ENCODE results near the gene HCRTR1. TPM values are rescaled to one million over a fixed set of nuclear protein-coding genes. Genes with fewer than 3 reads are reported as not detected.

The HCRTR1 gene
- total RNA-seq, 4 donors from 2014 or later: 0.40 to 5.6 (median 1.3) TPM

DNA sequence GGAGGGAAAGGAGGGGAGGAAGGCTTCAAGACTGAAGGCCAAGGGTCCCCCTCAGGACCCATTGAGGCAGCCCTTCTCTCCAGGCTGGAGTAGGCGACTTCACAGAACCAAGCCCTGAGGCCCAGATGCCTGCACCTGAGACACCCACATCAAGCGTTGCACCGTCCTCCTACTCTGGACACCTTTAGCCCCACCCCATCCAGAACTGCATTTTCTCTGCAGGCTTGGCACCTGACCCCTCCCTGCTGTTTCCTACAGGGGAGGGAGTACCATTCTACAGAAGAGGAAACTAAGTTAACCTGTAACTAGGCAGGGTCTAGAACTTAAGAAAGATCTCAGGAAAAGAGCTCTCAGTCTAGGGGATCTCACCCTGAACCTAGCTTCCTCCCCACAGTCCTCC lies 15.2 kb downstream of the HCRTR1 start:
- peaks cover 34 to 49% of the 10 kb centered on the region in 2 donors for H3K36me3 ChIP-seq
- no peak for DNase-seq
- H3K4me1 ChIP-seq: peaks cover 53 to 70% of the 10 kb centered on the region in 2 donors
- H3K4me3 ChIP-seq (replicated peaks in 1 of 3): no peak overlapping the region
- H3K27ac ChIP-seq: peak overlapping the region; percentile 11 to 99 (median 98)
- intact Hi-C loops (cut with DNase I): no loop called here
- WGBS, 2 donors: 91 to 93% methylated on average over 3 of the region's 3 CpGs
- no peaks in the 10 kb centered on the region for H3K27me3 ChIP-seq
- H3K9me3 ChIP-seq: no peaks in the 10 kb centered on the region
- TF ChIP-seq CTCF (IDR thresholded peaks at IDR 0.05) (no peak), POLR2A (IDR thresholded peaks at IDR 0.05) (no peak)

DNA sequence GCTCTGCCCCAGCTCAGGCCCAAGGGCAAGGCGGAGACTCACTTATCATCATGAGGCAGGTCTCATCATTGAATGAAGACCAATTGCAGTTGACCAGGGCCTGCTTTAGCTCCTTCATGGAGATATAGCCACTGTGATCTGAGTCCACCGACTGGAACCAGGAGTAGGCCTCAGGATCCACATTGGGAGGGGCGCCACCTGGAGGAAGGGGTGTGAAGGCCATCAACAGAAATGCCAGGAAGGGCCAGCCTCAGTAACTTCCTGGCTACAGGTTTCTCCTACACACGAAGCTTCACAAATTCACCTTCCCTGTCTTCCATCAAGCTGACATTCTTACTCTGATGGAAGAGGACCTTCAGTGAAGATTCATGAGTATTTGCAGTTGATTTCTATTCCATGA lies 15.6 kb downstream of the HCRTR1 start:
- TF ChIP-seq CTCF (IDR thresholded peaks at IDR 0.05) (peak in 2 of 6 experiments; percentile 10 to 21), POLR2A (IDR thresholded peaks at IDR 0.05) (no peak)
- H3K27me3 ChIP-seq: no peaks in the 10 kb centered on the region
- intact Hi-C loops (cut with DNase I): no loop called here
- H3K36me3 ChIP-seq: peaks cover 34 to 49% of the 10 kb centered on the region in 2 donors
- no peak overlapping the region for H3K4me3 ChIP-seq (replicated peaks in 1 of 3)
- no peak for DNase-seq
- no peaks in the 10 kb centered on the region for H3K9me3 ChIP-seq
- H3K27ac ChIP-seq: peak overlapping the region; percentile 11 to 99 (median 98)
- 70 to 74% methylated on average over 3 to 4 of the region's 4 CpGs for WGBS, 2 donors
- H3K4me1 ChIP-seq: peaks cover 58 to 70% of the 10 kb centered on the region in 2 donors

- Histone ChIP-seq H3K36me3 (peaks cover under 1 to 6% of the 10 kb centered on the region in 2 donors), H3K27me3 (no peaks in the 10 kb centered on the region), H3K9me3 (no peaks in the 10 kb centered on the region), H3K4me1 (peaks cover 83 to 87% of the 10 kb centered on the region in 2 donors), H3K27ac (peak overlapping the region; percentile 0 to 99 (median 98)), H3K4me3 (replicated peaks in 1 of 3) (no peak overlapping the region)
- DNase-seq: no peak
- WGBS, 2 donors: 48 to 52% methylated on average over 5 of the region's 5 CpGs
- TF ChIP-seq CTCF (IDR thresholded peaks at IDR 0.05): no peak
- no peak for TF ChIP-seq POLR2A (IDR thresholded peaks at IDR 0.05)
- intact Hi-C loops (cut with DNase I): no loop called here
Observed at GRCh38 chr1:31637915-31638673, 20.6 kb downstream of the HCRTR1 start.

DNA sequence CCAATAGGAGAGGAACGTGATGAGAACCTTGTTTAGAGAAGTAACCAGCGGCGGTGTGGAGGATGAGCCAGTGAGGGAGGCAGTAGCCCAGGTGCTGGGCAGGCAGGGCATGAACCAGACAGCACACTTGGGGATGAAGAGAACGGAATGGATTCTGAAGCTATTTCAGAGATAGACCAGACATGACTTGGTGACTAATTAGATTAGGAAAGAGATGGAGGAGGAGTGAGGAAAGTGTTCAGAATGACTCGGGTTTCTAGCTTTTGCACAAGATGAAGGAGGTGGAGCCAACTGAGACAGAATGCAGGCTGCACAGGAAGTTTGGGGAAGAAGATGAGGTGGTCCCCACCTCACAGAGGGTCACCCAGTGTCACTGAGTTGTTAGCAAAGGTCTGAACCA lies 22.1 kb downstream of the HCRTR1 start:
- no peaks in the 10 kb centered on the region for H3K9me3 ChIP-seq
- no peak overlapping the region for H3K4me3 ChIP-seq (replicated peaks in 1 of 3)
- intact Hi-C loops (cut with DNase I): no loop called here
- no peaks in the 10 kb centered on the region for H3K27me3 ChIP-seq
- H3K4me1 ChIP-seq: peaks cover 89 to 90% of the 10 kb centered on the region in 2 donors
- DNase-seq: no peak
- H3K27ac ChIP-seq: peak overlapping the region; percentile 0 to 99 (median 98)
- 55 to 67% methylated on average over 4 to 5 of the region's 5 CpGs for WGBS, 2 donors
- TF ChIP-seq POLR2A (IDR thresholded peaks at IDR 0.05) (peak in 1 of 2 donors; percentile 4), CTCF (IDR thresholded peaks at IDR 0.05) (no peak)
- peaks cover 0 to 6% of the 10 kb centered on the region in 2 donors for H3K36me3 ChIP-seq

DNA sequence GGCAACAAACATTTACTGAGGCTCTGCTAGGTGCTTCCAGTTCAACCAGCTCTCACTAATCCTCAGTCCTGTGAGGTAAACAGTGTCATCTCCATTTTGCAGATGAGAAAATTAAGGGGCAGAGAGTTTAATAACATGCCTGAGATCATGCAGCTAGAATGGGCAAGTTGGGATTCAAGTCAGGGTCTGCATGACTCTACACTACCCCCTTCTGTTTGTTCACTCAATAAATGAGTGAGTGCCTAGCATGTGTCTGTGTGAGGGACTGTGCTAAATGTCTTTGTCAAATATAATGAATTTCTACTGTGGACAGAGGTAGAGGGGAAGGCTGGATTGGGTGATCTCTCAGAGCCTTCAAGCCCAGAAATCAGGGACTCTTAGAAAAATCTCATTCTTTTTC lies 22.7 kb downstream of the HCRTR1 start:
- Histone ChIP-seq H3K4me3 (replicated peaks in 1 of 3) (no peak overlapping the region), H3K9me3 (no peaks in the 10 kb centered on the region), H3K4me1 (peaks cover 83 to 84% of the 10 kb centered on the region in 2 donors), H3K36me3 (peaks cover 0 to under 1% of the 10 kb centered on the region in 2 donors), H3K27ac (peak overlapping the region; percentile 91 to 99 (median 98)), H3K27me3 (no peaks in the 10 kb centered on the region)
- no peak for DNase-seq
- TF ChIP-seq CTCF (IDR thresholded peaks at IDR 0.05): no peak
- TF ChIP-seq POLR2A (IDR thresholded peaks at IDR 0.05): no peak
- intact Hi-C loops (cut with DNase I): no loop called here

Data from thyroid gland (tissue), 4 donors.